GOT3 (cell line): Measurements from ENCODE around the gene TMEM60.
"Not testable (repeated sequence)": the region's sequence is repeated elsewhere in the genome, so short reads cannot be mapped to it uniquely, and the experiment has no call there.

Experiments
- DNase-seq: peaks from one replicate; lab custom pipeline; 2025; ENCODE audit warnings: mixed read lengths; lab: John Stamatoyannopoulos, UW

TMEM60 gene

GRCh38 chr7:77798394-77799077, at the start of gene TMEM60, which contains the start of gene PHTF2:
TSS of gene TMEM60 (minus strand) at chr7:77798434. CDS start at chr7:77794373, 4,061 bp downstream.
TSS of gene PHTF2 (plus strand) at chr7:77798773.
- DNase-seq, result peak; percentile 94

- no peak for DNase-seq
These were observed 48.3 kb upstream of the TMEM60 start for GRCh38 chr7:77846317-77847092.

- no peak for DNase-seq
These were observed 45.0 kb upstream of the TMEM60 start for GRCh38 chr7:77843194-77843593.

- DNase-seq, result no peak
These were observed 41.7 kb upstream of the TMEM60 start for GRCh38 chr7:77839919-77840318.

GRCh38 chr7:77838929-77839491, 40.8 kb upstream of the TMEM60 start:
- DNase-seq, result no peak

- no peak for DNase-seq
These were observed 39.7 kb upstream of the TMEM60 start for GRCh38 chr7:77837966-77838365.

- no peak for DNase-seq
These were observed 39.0 kb upstream of the TMEM60 start for GRCh38 chr7:77837275-77837674.

- not testable (repeated sequence) for DNase-seq
These were observed 38.2 kb upstream of the TMEM60 start for GRCh38 chr7:77836425-77836824.

GRCh38 chr7:77833136-77833535, 34.9 kb upstream of the TMEM60 start:
- DNase-seq, result no peak

- DNase-seq, result no peak
These were observed 33.7 kb upstream of the TMEM60 start for GRCh38 chr7:77831953-77832352.

- DNase-seq, result no peak
These were observed 33.2 kb upstream of the TMEM60 start for GRCh38 chr7:77831481-77831880.

GRCh38 chr7:77830649-77831355, 32.6 kb upstream of the TMEM60 start:
- DNase-seq, result no peak

- no peak for DNase-seq
These were observed 29.8 kb upstream of the TMEM60 start for GRCh38 chr7:77827999-77828398.

- no peak for DNase-seq
These were observed 28.1 kb upstream of the TMEM60 start for GRCh38 chr7:77826300-77826699.

- DNase-seq, result no peak
These were observed 26.9 kb upstream of the TMEM60 start for GRCh38 chr7:77825131-77825530.

GRCh38 chr7:77824636-77825035, 26.4 kb upstream of the TMEM60 start:
- DNase-seq, result no peak

GRCh38 chr7:77823787-77824186, 25.6 kb upstream of the TMEM60 start:
- no peak for DNase-seq

GRCh38 chr7:77822269-77822668, 24.0 kb upstream of the TMEM60 start:
- DNase-seq, result no peak

- no peak for DNase-seq
These were observed 22.7 kb upstream of the TMEM60 start for GRCh38 chr7:77820967-77821366.

- DNase-seq, result no peak
These were observed 20.8 kb upstream of the TMEM60 start for GRCh38 chr7:77819021-77819420.

- DNase-seq, result no peak
These were observed 14.9 kb upstream of the TMEM60 start for GRCh38 chr7:77813180-77813579.

GRCh38 chr7:77812290-77812685, 14.1 kb upstream of the TMEM60 start:
- no peak for DNase-seq
